ENCODE results near the gene EXOC3L4.

Gene EXOC3L4

GRCh38 chr14:103068351-103069073 lies 26.0 kb upstream of the EXOC3L4 start:
- TF ChIP-seq ZNF8 (CRISPR knock-in tag; IDR thresholded peaks at IDR 0.05) (no peak), PPARA (CRISPR knock-in tag; IDR thresholded peaks at IDR 0.05; ENCODE audit: borderline replicate concordance) (no peak), TSHZ2 (CRISPR knock-in tag; IDR thresholded peaks at IDR 0.05) (no peak), ZNF70 (CRISPR knock-in tag; IDR thresholded peaks at IDR 0.05) (no peak), ZNF565 (CRISPR knock-in tag; conservative IDR thresholded peaks at IDR 0.05; ENCODE audit: low read depth) (no peak), ZFP30 (CRISPR knock-in tag; IDR thresholded peaks at IDR 0.05) (no peak), CREB5 (CRISPR knock-in tag; IDR thresholded peaks at IDR 0.05; ENCODE audit: low read depth) (no peak), POU6F1 (CRISPR knock-in tag; IDR thresholded peaks at IDR 0.05; ENCODE audit: borderline replicate concordance, low read depth) (no peak), ARNTL (CRISPR knock-in tag; IDR thresholded peaks at IDR 0.05; ENCODE audit: borderline replicate concordance, low read depth) (no peak), PATZ1 (CRISPR knock-in tag; IDR thresholded peaks at IDR 0.05; ENCODE audit: borderline replicate concordance) (no peak)
- no peak for ATAC-seq

- ATAC-seq: no peak
- no peak for TF ChIP-seq GLIS3 (CRISPR knock-in tag; IDR thresholded peaks at IDR 0.05)
- TF ChIP-seq BACH2 (CRISPR knock-in tag; IDR thresholded peaks at IDR 0.05; ENCODE audit: borderline replicate concordance): no peak
- TF ChIP-seq PATZ1 (CRISPR knock-in tag; IDR thresholded peaks at IDR 0.05; ENCODE audit: borderline replicate concordance): no peak
- TF ChIP-seq TCF4 (CRISPR knock-in tag; IDR thresholded peaks at IDR 0.05; ENCODE audit: borderline replicate concordance): no peak
- TF ChIP-seq SNAI2 (CRISPR knock-in tag; IDR thresholded peaks at IDR 0.05): no peak
- TF ChIP-seq ISL1 (CRISPR knock-in tag; IDR thresholded peaks at IDR 0.05): no peak
- no peak for TF ChIP-seq TSHZ2 (CRISPR knock-in tag; IDR thresholded peaks at IDR 0.05)
- TF ChIP-seq CSRNP3 (CRISPR knock-in tag; IDR thresholded peaks at IDR 0.05): no peak
- no peak for TF ChIP-seq POU6F1 (CRISPR knock-in tag; IDR thresholded peaks at IDR 0.05; ENCODE audit: borderline replicate concordance, low read depth)
- no peak for TF ChIP-seq ESRRG (CRISPR knock-in tag; IDR thresholded peaks at IDR 0.05)
- no peak for TF ChIP-seq ZFP30 (CRISPR knock-in tag; IDR thresholded peaks at IDR 0.05)
- no peak for TF ChIP-seq RARB (CRISPR knock-in tag; IDR thresholded peaks at IDR 0.05)
- TF ChIP-seq PPARA (CRISPR knock-in tag; IDR thresholded peaks at IDR 0.05; ENCODE audit: borderline replicate concordance): no peak
- no peak for TF ChIP-seq ZNF565 (CRISPR knock-in tag; conservative IDR thresholded peaks at IDR 0.05; ENCODE audit: low read depth)
- no peak for TF ChIP-seq OSR1 (CRISPR knock-in tag; IDR thresholded peaks at IDR 0.05)
Measured at GRCh38 chr14:103070263-103070885, 24.2 kb upstream of the EXOC3L4 start.
